Naive thymus-derived CD4-positive, alpha-beta T cell (primary cell): ENCODE results near the gene ETNK1. TPM values are rescaled to one million over a fixed set of nuclear protein-coding genes. Genes with fewer than 3 reads are reported as not detected.
A peak's percentile ranks its signal among the peaks of the same experiment; 100 is the strongest.

Experiments used
- ATAC-seq: fragments of 150-1000 bp; cut with Tn5 transposase; 2 replicates; pipeline ENCODE4 v1.10.0; 2021; ENCODE audit warnings: mild to moderate bottlenecking, moderate library complexity
- CTCF ChIA-PET: fragments of 350-600 bp; sonication (Branson Sonifier 250); formaldehyde crosslinking; loops from one replicate; lab custom pipeline; 2021; ENCODE audit warnings: antibody characterized with exemption; lab: Charles Lee
- POLR2A ChIA-PET: fragments of 350-600 bp; sonication (Branson Sonifier 250); formaldehyde crosslinking; loops from one replicate; lab custom pipeline; 2021; ENCODE audit warnings: antibody characterized with exemption, inconsistent platforms; lab: Charles Lee
- DNase-seq, 9 donors: peaks; one replicate each; pipeline versions ENCODE4 v3.0.0 to v3.0.0-alpha.2; 2020 to 2022; ENCODE audit warnings: mixed read lengths in 1 of 9
- H3K27ac ChIP-seq: one replicate; pipeline ENCODE4 v1.7.0; 2013; ENCODE audit warnings: mild to moderate bottlenecking, low read depth, low read length, moderate library complexity
- H3K27me3 ChIP-seq, 2 donors: one replicate each; pipeline ENCODE4 v1.7.0; 2013; ENCODE audit warnings: low read length in 2 of 2, mild to moderate bottlenecking in 2 of 2, moderate library complexity in 2 of 2; ENCODE audit not compliant: control insufficient read depth in 2 of 2, insufficient read depth in 2 of 2
- H3K36me3 ChIP-seq, 3 experiments: 1 replicate in 2 of 3; 2 replicates in 1 of 3; pipeline ENCODE4 v1.7.0; 2013; ENCODE audit warnings: low read length in 3 of 3, mild to moderate bottlenecking in 3 of 3, moderate library complexity in 1 of 3; ENCODE audit not compliant: insufficient read depth in 3 of 3, control insufficient read depth in 2 of 3
- H3K4me1 ChIP-seq, 2 donors: one replicate each; pipeline ENCODE4 v1.7.0; 2013; ENCODE audit warnings: low read length in 2 of 2, mild to moderate bottlenecking in 2 of 2, moderate library complexity in 1 of 2; ENCODE audit not compliant: control insufficient read depth in 2 of 2, insufficient read depth in 2 of 2
- H3K4me3 ChIP-seq: 2 replicates; pipeline ENCODE4 v1.7.0; 2013; ENCODE audit warnings: mild to moderate bottlenecking, low read length
- H3K9me3 ChIP-seq, 3 experiments: 1 replicate in 2 of 3; 2 replicates in 1 of 3; pipeline ENCODE4 v1.7.0; 2013; ENCODE audit warnings: low read length in 3 of 3; ENCODE audit not compliant: control insufficient read depth in 2 of 3
- H3K27ac Mint-ChIP-seq, 9 donors: one replicate each; pipeline ENCODE4 v1.8.0; 2020 to 2022; ENCODE audit warnings: mixed read lengths in 9 of 9, mild to moderate bottlenecking in 8 of 9, moderate library complexity in 5 of 9, inconsistent platforms in 2 of 9
- H3K27me3 Mint-ChIP-seq, 5 donors: one replicate each; pipeline ENCODE4 v1.8.0; 2021 to 2022; ENCODE audit warnings: mixed read lengths in 5 of 5, mild to moderate bottlenecking in 1 of 5
- H3K36me3 Mint-ChIP-seq, 5 donors: one replicate each; pipeline ENCODE4 v1.8.0; 2020 to 2022; ENCODE audit warnings: mixed read lengths in 5 of 5, mild to moderate bottlenecking in 3 of 5, inconsistent platforms in 1 of 5
- H3K4me1 Mint-ChIP-seq, 7 donors: one replicate each; pipeline ENCODE4 v1.8.0; 2020 to 2022; ENCODE audit warnings: mixed read lengths in 7 of 7, mild to moderate bottlenecking in 3 of 7, inconsistent platforms in 1 of 7
- H3K4me3 Mint-ChIP-seq, 10 donors: one replicate each; pipeline ENCODE4 v1.8.0; 2020 to 2022; ENCODE audit warnings: mild to moderate bottlenecking in 10 of 10, mixed read lengths in 10 of 10, moderate library complexity in 6 of 10, inconsistent platforms in 2 of 10
- H3K9me3 Mint-ChIP-seq, 11 donors: one replicate each; pipeline ENCODE4 v1.8.0; 2020 to 2022; ENCODE audit warnings: mixed read lengths in 11 of 11, mild to moderate bottlenecking in 4 of 11, inconsistent platforms in 1 of 11, moderate library complexity in 1 of 11
- intact Hi-C, 2 donors: fragments of 100-400 bp; cut with micrococcal nuclease; formaldehyde crosslinking; loops; one replicate each; pipeline ENCODE4 v1.15.1; 2023
- polyA plus RNA-seq, 2 donors: library from polyadenylated mRNA; unstranded; fragments of 300-500 nt; fragmentation: Illumina TruSeq; gene quantifications; one replicate each; pipeline ENCODE4 v1.2.3, GENCODE V29; 2021
- total RNA-seq, 6 experiments: library from RNA in 5 of 6; stranded (reverse) in 5 of 6; gene quantifications; 1 replicate in 5 of 6; 2 replicates in 1 of 6; pipeline ENCODE4 v1.2.3 and lab custom pipeline; 2021 to 2026

The ETNK1 gene
- total and polyA plus RNA-seq, 7 experiments from 2014 or later: 18.3 to 88.6 (median 60.6) TPM

- peaks cover 14 to 66% (median 59%) of the 10 kb centered on the region in 7 donors for H3K4me1 Mint-ChIP-seq
- Histone ChIP-seq H3K4me3 (no peak overlapping the region), H3K27me3 (no peaks in the 10 kb centered on the region), H3K27ac (no peak overlapping the region), H3K36me3 (no peaks in the 10 kb centered on the region), H3K4me1 (no peaks in the 10 kb centered on the region), H3K9me3 (no peaks in the 10 kb centered on the region)
- peak overlapping the region in 3 of 10 donors; percentile 7 to 33 (median 16) for H3K4me3 Mint-ChIP-seq
- CTCF ChIA-PET: no interaction called here
- peaks cover 4 to 17% (median 12%) of the 10 kb centered on the region in 5 donors for H3K36me3 Mint-ChIP-seq
- no peaks in the 10 kb centered on the region for H3K9me3 Mint-ChIP-seq
- DNase-seq: no peak
- intact Hi-C loops: loop anchor here in 1 of 2 donors (2.0 kb wide), 1 partner anchor 15 kb away; no protein-coding TSS in a partner anchor
- no peak for ATAC-seq
- POLR2A ChIA-PET: no interaction called here
- no peaks in the 10 kb centered on the region for H3K27me3 Mint-ChIP-seq
- no peak overlapping the region for H3K27ac Mint-ChIP-seq
Measured at GRCh38 chr12:22641353-22642053, 16.5 kb downstream of the ETNK1 start.

- H3K4me1 Mint-ChIP-seq: peaks cover 5 to 66% (median 50%) of the 10 kb centered on the region in 7 donors
- no peaks in the 10 kb centered on the region for H3K9me3 Mint-ChIP-seq
Measured at GRCh38 chr12:22648668-22649067, 23.7 kb downstream of the ETNK1 start.

GRCh38 chr12:22653075-22653474 is 28.1 kb downstream of the ETNK1 start:
- no peak for ATAC-seq
- no peak overlapping the region for H3K4me3 ChIP-seq

More at GRCh38 chr12:22648668-22649067, 23.7 kb downstream of the ETNK1 start:
- H3K27ac ChIP-seq: no peak overlapping the region
- ChIA-PET POLR2A (no interaction called here), CTCF (no interaction called here)
- Mint-ChIP-seq H3K27ac (no peak overlapping the region), H3K4me3 (no peak overlapping the region), H3K27me3 (no peaks in the 10 kb centered on the region), H3K36me3 (peaks cover 5 to 52% (median 26%) of the 10 kb centered on the region in 5 donors)
- no peak for ATAC-seq
- H3K4me1 ChIP-seq: no peaks in the 10 kb centered on the region
- intact Hi-C loops: loop anchor here in 1 of 2 donors (2.0 kb wide), 1 partner anchor 14 kb away; no protein-coding TSS in a partner anchor
- DNase-seq: no peak
- H3K9me3 ChIP-seq: no peaks in the 10 kb centered on the region
- H3K4me3 ChIP-seq: no peak overlapping the region
- no peaks in the 10 kb centered on the region for H3K27me3 ChIP-seq
- peaks cover 0 to 4% (median 0%) of the 10 kb centered on the region in 3 experiments for H3K36me3 ChIP-seq

GRCh38 chr12:22653791-22654190 is 28.8 kb downstream of the ETNK1 start:
- Histone ChIP-seq H3K27me3 (no peaks in the 10 kb centered on the region), H3K27ac (no peak overlapping the region), H3K4me1 (no peaks in the 10 kb centered on the region), H3K36me3 (peaks cover 0 to 3% (median 0%) of the 10 kb centered on the region in 3 experiments), H3K4me3 (no peak overlapping the region), H3K9me3 (no peaks in the 10 kb centered on the region)
- no peak overlapping the region for H3K4me3 Mint-ChIP-seq
- H3K9me3 Mint-ChIP-seq: peaks cover 0 to 2% (median 0%) of the 10 kb centered on the region in 11 donors
- H3K27ac Mint-ChIP-seq: no peak overlapping the region
- no peaks in the 10 kb centered on the region for H3K27me3 Mint-ChIP-seq
- peaks cover 5 to 49% (median 20%) of the 10 kb centered on the region in 5 donors for H3K36me3 Mint-ChIP-seq
- intact Hi-C loops: no loop called here
- CTCF ChIA-PET: interaction anchor here (1.6 kb wide), 1 partner anchor 125 kb away, joined by 4 read pairs; no protein-coding TSS in a partner anchor
- ATAC-seq (no peak), DNase-seq (no peak)
- POLR2A ChIA-PET: no interaction called here
- peaks cover 10 to 60% (median 53%) of the 10 kb centered on the region in 7 donors for H3K4me1 Mint-ChIP-seq

More at GRCh38 chr12:22653075-22653474, 28.1 kb downstream of the ETNK1 start:
- Mint-ChIP-seq H3K36me3 (peaks cover 5 to 47% (median 21%) of the 10 kb centered on the region in 5 donors), H3K9me3 (peaks cover 0 to 2% (median 0%) of the 10 kb centered on the region in 11 donors), H3K4me1 (peaks cover 7 to 62% (median 54%) of the 10 kb centered on the region in 7 donors), H3K27me3 (no peaks in the 10 kb centered on the region), H3K4me3 (peak overlapping the region in 3 of 10 donors; percentile 18 to 36 (median 22)), H3K27ac (peak overlapping the region in 1 of 9 donors; percentile 45)
- ChIA-PET CTCF (interaction anchor here (1.6 kb wide), 1 partner anchor 124 kb away, joined by 4 read pairs; no protein-coding TSS in a partner anchor), POLR2A (no interaction called here)
- Histone ChIP-seq H3K4me1 (no peaks in the 10 kb centered on the region), H3K9me3 (no peaks in the 10 kb centered on the region), H3K27ac (no peak overlapping the region), H3K36me3 (peaks cover 0 to under 1% (median 0%) of the 10 kb centered on the region in 3 experiments), H3K27me3 (no peaks in the 10 kb centered on the region)
- DNase-seq: no peak
- intact Hi-C loops: no loop called here

- peak overlapping the region in 1 of 9 donors; percentile 45 for H3K27ac Mint-ChIP-seq
- no peak overlapping the region for H3K27ac ChIP-seq
Measured at GRCh38 chr12:22656376-22656775, 31.4 kb downstream of the ETNK1 start.

GRCh38 chr12:22656831-22657230 is 31.9 kb downstream of the ETNK1 start:
- intact Hi-C loops: no loop called here
- no peaks in the 10 kb centered on the region for H3K27me3 ChIP-seq
- H3K27ac Mint-ChIP-seq: peak overlapping the region in 1 of 9 donors; percentile 38
- H3K4me1 Mint-ChIP-seq: peaks cover 10 to 41% (median 32%) of the 10 kb centered on the region in 7 donors
- no peak overlapping the region for H3K4me3 Mint-ChIP-seq
- H3K9me3 Mint-ChIP-seq: peaks cover 0 to 2% (median 0%) of the 10 kb centered on the region in 11 donors
- H3K9me3 ChIP-seq: no peaks in the 10 kb centered on the region
- H3K36me3 Mint-ChIP-seq: peaks cover 5 to 34% (median 20%) of the 10 kb centered on the region in 5 donors
- no peaks in the 10 kb centered on the region for H3K27me3 Mint-ChIP-seq
- no peak for DNase-seq
- H3K4me3 ChIP-seq: no peak overlapping the region
- ATAC-seq: no peak
- no peaks in the 10 kb centered on the region for H3K4me1 ChIP-seq
- CTCF ChIA-PET: no interaction called here
- POLR2A ChIA-PET: no interaction called here
- H3K36me3 ChIP-seq: peaks cover 0 to 9% (median 3%) of the 10 kb centered on the region in 3 experiments
- no peak overlapping the region for H3K27ac ChIP-seq

More at GRCh38 chr12:22656376-22656775, 31.4 kb downstream of the ETNK1 start:
- H3K4me3 Mint-ChIP-seq: no peak overlapping the region
- POLR2A ChIA-PET: no interaction called here
- H3K36me3 ChIP-seq: peaks cover 0 to 9% (median 3%) of the 10 kb centered on the region in 3 experiments
- H3K9me3 Mint-ChIP-seq: peaks cover 0 to 2% (median 0%) of the 10 kb centered on the region in 11 donors
- no peak overlapping the region for H3K4me3 ChIP-seq
- CTCF ChIA-PET: no interaction called here
- H3K27me3 Mint-ChIP-seq: no peaks in the 10 kb centered on the region
- no peak for ATAC-seq
- H3K27me3 ChIP-seq: no peaks in the 10 kb centered on the region
- intact Hi-C loops: no loop called here
- peaks cover 5 to 36% (median 20%) of the 10 kb centered on the region in 5 donors for H3K36me3 Mint-ChIP-seq
- no peak for DNase-seq
- no peaks in the 10 kb centered on the region for H3K4me1 ChIP-seq
- H3K4me1 Mint-ChIP-seq: peaks cover 10 to 43% (median 34%) of the 10 kb centered on the region in 7 donors
- H3K9me3 ChIP-seq: no peaks in the 10 kb centered on the region
